GM12873 (cell line): ENCODE measurements around the gene COX17.

Experiments
- TF ChIP-seq, protein P1 (sequence below): IDR thresholded peaks from 2 replicates; pipeline ENCODE4 v1.5.1; 2012; ENCODE audit warnings: low read depth, mild to moderate bottlenecking, moderate library complexity, low read length, control low read depth; ENCODE audit not compliant: insufficient read depth; ENCODE audit errors: missing control alignments

Gene COX17

DNA sequence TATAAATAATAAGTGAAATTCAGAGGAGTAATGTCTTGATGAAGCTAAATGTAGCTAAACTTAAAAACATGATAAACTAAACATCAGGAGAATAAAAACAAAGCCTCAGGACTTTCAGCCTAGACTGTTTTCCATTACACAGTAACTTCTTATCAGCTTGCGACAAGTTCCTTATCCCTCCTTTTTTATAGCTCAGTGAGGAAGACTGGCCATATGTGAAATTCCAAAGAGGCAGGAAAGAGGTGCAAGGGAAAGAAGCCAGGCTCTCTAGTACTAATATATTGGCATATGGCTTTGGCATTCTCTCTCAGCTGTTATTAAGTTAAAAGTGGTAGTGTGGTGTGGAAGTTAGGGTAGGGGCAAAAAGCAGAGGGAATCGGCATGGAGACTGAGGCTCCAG, 4.4 kb downstream of the COX17 start:
- TF ChIP-seq, protein P1, sequence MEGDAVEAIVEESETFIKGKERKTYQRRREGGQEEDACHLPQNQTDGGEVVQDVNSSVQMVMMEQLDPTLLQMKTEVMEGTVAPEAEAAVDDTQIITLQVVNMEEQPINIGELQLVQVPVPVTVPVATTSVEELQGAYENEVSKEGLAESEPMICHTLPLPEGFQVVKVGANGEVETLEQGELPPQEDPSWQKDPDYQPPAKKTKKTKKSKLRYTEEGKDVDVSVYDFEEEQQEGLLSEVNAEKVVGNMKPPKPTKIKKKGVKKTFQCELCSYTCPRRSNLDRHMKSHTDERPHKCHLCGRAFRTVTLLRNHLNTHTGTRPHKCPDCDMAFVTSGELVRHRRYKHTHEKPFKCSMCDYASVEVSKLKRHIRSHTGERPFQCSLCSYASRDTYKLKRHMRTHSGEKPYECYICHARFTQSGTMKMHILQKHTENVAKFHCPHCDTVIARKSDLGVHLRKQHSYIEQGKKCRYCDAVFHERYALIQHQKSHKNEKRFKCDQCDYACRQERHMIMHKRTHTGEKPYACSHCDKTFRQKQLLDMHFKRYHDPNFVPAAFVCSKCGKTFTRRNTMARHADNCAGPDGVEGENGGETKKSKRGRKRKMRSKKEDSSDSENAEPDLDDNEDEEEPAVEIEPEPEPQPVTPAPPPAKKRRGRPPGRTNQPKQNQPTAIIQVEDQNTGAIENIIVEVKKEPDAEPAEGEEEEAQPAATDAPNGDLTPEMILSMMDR = no peak

DNA sequence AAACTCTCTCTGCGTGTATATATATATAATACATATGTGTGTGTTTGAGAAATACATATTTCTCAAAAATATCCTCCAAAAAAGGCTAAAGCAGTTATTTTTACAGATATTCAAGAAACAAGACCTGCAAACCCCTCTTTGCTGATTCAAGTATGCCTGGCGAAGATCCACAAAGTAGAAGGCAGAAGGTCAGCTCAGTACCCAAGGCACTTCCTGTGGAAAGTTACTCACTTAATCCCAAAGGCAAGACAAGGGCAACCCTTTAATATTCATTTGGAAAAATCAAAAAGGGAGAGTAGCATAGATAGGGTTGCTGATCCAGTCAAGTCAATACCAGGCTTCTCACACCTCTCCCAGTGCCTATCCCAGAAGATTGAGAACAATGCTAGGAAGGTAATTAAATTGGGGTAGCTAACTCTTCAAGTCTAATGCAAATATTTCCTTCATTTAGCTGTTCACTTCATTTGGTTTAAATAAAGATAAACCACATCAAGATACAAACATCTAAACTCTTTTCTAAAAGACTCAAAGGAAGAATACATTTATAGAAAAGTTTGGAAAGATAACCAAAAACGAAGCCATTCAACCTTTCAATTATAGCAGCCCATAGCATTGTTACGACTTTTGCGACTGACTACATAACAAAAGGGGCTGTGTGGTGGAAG, 7.2 kb downstream of the COX17 start:
- TF ChIP-seq, protein P1 = no peak

DNA sequence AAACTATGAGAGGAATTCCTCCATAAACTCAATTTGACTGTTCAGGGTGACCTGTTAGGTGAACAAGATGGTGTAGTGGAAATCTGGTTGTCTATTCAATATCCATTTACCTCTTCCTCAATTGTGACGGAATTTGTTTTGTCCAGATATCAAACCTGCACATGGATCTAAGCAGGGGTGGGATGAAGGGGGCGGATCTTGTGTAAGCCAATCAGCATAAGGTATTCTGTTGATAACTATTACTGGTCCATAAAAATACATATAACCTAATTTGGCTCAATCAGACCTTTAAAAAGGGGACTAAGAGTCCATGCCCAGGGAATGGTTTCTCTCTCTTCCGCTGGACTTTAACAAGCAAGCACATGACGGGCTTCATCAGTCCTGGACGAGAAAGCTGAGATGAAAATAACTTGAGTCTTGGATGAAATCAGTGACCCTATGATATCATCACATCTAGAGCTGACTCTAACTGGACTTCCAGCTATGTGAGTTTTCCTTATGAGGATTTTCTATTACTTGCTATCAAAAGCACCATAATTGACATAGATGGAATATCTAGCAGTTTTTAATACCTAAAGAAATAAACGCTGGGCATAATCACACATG, 11.1 kb downstream of the COX17 start:
- TF ChIP-seq, protein P1 = no peak

DNA sequence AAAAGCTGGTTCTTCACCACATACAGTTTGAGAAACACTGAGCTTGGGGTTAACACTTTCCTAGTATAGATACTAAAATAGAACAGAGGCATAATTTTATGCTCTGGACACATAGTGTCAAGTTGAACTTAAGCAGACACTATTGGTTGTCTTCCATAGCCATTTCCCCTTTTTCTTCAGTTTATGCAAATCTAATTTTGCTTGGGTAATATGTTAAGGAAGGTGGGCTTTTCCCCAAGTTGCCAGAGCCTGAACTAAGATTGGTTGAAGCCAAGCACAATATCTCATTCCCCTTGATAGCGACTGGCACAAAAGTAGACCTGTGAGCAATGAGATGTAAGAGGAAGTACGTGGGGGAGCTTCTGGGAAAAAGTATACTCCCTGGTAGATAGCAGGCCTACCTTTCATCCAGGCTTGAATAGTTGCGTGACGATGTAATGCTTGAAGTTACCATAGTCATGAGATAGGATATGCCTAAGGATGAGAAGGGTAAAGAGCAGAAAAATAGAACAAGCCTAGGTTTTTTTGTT, 12.3 kb downstream of the COX17 start:
- TF ChIP-seq, protein P1 = no peak

DNA sequence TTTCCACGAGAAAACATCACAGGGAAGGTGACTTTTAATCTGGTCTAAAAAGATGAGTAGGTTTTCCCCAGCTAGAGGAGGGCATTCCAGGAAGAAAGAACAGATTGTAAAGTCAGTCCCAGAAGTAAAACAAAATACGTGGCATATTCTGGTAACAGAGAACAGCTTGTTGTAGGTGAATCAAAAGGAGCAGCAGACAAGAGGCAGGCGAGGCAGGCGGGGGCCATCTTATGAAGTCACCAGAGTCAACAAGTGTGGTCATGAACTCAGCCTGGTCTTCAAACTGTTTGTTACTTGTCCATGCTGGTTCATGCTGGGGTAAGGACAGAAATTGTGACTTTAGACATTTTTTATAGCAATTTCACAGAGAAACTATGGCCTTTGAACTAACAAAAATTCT, 12.8 kb downstream of the COX17 start:
- TF ChIP-seq, protein P1 = no peak

GRCh38 chr3:119663885-119664284, 13.3 kb downstream of the COX17 start:
- TF ChIP-seq, protein P1 = no peak

GRCh38 chr3:119662604-119663373, 14.4 kb downstream of the COX17 start:
- TF ChIP-seq, protein P1 = peak; percentile 37
